NCI-H1092 treated with DMSO at 0.1 percent for 48 hours (cell line): ENCODE measurements around the gene CRY2.

Experiments
- DNase-seq: peaks from one replicate; lab custom pipeline; 2025; lab: John Stamatoyannopoulos, UW

The CRY2 gene

GRCh38 chr11:45879803-45880686 lies 32.8 kb downstream of the CRY2 start:
- DNase-seq, result no peak

- peak; percentile 65 for DNase-seq
Observed at GRCh38 chr11:45880772-45881570, 33.7 kb downstream of the CRY2 start.

- DNase-seq, result peak; percentile 33
Observed at GRCh38 chr11:45881708-45882368, 34.6 kb downstream of the CRY2 start.

- no peak for DNase-seq
Observed at GRCh38 chr11:45884596-45885185, 37.4 kb downstream of the CRY2 start.

- peak; percentile 66 for DNase-seq
Observed at GRCh38 chr11:45885274-45885920, 38.1 kb downstream of the CRY2 start, which contains the start of gene MAPK8IP1. MAPK8IP1 (plus strand) TSS chr11:45885651; CDS start chr11:45885821, 170 bp downstream.

- peak; percentile 32 for DNase-seq
Observed at GRCh38 chr11:45885921-45886721, 38.8 kb downstream of the CRY2 start.

GRCh38 chr11:45886816-45887520 lies 39.7 kb downstream of the CRY2 start:
- no peak for DNase-seq

- DNase-seq, result no peak
Observed at GRCh38 chr11:45887587-45887986, 40.3 kb downstream of the CRY2 start.

- DNase-seq, result no peak
Observed at GRCh38 chr11:45889555-45889954, 42.3 kb downstream of the CRY2 start.

- DNase-seq, result no peak
Observed at GRCh38 chr11:45889966-45890365, 42.7 kb downstream of the CRY2 start.

- DNase-seq, result no peak
Observed at GRCh38 chr11:45890886-45891550, 43.7 kb downstream of the CRY2 start.

GRCh38 chr11:45892856-45893255 lies 45.6 kb downstream of the CRY2 start:
- DNase-seq, result no peak

- DNase-seq, result no peak
Observed at GRCh38 chr11:45894555-45895247, 47.4 kb downstream of the CRY2 start.

- peak; percentile 57 for DNase-seq
Observed at GRCh38 chr11:45895553-45896259, 48.4 kb downstream of the CRY2 start.

GRCh38 chr11:45896422-45896984 lies 49.2 kb downstream of the CRY2 start:
- peak; percentile 95 for DNase-seq

- no peak for DNase-seq
Observed at GRCh38 chr11:45897556-45897955, 50.3 kb downstream of the CRY2 start.

- DNase-seq, result no peak
Observed at GRCh38 chr11:45899086-45899447, 51.8 kb downstream of the CRY2 start.
